DMS153 (cell line): Measurements from ENCODE around the gene TRAPPC2B.

Source experiments
- DNase-seq: peaks from one replicate; lab custom pipeline; 2025; lab: John Stamatoyannopoulos, UW

TRAPPC2B gene

DNA sequence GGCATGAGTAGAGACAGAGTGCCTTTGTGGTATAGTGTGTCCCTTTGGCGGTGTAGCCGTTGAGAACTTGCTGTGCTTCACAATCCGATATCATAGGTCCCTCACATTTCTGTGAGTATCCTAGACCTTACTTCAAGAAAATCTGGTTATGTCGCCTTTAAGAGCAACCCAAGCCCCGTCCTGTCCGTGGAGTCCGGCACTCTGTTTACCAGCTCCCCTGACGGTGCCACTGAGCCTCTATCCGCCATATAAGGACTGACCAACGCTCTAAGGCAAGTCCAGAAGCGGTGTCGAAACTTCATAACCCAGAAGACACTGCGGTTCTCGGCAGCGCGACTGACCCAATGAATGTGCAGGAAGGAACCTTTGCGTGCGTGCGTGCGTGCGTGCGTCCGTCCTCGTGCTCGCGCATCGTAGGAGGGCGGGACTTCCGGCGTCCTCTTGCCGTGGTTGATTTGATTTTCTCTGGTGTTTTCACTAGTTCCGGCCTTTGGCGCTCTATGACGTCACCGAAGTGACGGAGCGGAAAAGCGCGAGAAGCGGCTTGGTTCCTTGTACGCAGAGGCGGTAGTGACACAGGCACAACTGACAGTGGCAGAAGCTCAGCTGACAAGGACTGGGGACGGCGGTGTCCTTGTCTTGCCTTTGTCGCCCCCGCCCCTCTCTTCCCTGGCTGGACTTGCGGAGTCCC lies at the start of gene TRAPPC2B, which contains the start of gene ZNF547:
TRAPPC2B (plus strand) TSS at position 555 of the 691 bp plus-strand sequence. CDS start 1,283 bp downstream, outside the sequence.
ZNF547 (plus strand) TSS at position 555 of the 691 bp plus-strand sequence. CDS start 5,005 bp downstream, outside the sequence.
- DNase-seq = peak; percentile 95

DNA sequence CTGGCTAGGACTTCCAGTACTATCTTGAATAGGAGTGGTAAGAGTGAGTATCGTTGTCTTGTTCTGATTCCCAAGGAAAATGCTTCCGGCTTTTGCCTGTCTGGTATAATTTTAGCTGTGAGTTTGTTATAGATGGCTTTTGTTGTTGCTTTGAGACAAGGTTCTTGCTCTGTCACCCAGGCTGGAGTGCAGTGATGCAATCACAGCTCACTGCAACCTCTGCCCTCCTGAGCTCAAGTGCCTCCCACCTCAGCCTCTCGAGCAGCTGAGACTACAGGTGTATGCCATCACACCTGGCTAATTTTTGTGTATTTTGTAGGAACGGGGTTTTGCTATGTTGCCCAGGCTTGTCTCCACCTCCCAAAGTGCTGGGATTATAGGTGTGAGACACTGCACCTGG lies 49.2 kb upstream of the TRAPPC2B start:
- peak; percentile 3 for DNase-seq

DNA sequence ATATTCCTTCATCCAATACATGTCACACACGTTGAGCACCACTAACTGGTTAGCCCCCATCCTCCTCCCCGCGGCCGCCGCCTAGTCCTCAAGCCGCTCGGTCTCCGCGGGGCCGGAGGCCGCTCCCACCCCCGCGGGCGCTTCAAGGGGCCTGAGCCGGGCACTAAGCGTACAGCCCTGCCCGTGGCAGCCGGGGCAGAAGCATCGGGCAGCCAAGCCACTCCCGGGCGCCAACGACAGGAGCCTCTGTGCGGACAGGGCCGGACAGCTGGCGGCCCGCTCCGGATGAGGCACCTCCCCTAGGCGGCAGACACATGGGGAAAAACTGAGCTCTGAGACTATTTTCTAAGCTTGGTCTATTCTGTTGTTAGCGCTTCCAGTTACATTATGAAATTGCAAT lies 45.8 kb upstream of the TRAPPC2B start:
- DNase-seq = no peak

DNA sequence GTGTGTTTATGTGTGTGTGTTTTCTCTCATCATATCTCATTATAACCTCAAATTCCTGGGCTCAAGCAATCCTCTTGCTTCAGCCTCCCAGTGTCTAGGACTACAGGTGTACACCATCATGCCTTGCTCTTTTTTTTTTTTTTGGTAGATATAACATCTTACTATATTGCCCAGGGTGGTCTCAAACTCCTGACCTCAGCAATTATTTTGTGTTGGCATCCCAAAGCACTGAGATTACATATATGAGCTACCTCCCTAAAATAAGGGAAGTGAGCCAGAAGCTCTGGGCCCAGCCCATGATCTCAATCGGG lies 43.5 kb upstream of the TRAPPC2B start:
- DNase-seq = no peak

DNA sequence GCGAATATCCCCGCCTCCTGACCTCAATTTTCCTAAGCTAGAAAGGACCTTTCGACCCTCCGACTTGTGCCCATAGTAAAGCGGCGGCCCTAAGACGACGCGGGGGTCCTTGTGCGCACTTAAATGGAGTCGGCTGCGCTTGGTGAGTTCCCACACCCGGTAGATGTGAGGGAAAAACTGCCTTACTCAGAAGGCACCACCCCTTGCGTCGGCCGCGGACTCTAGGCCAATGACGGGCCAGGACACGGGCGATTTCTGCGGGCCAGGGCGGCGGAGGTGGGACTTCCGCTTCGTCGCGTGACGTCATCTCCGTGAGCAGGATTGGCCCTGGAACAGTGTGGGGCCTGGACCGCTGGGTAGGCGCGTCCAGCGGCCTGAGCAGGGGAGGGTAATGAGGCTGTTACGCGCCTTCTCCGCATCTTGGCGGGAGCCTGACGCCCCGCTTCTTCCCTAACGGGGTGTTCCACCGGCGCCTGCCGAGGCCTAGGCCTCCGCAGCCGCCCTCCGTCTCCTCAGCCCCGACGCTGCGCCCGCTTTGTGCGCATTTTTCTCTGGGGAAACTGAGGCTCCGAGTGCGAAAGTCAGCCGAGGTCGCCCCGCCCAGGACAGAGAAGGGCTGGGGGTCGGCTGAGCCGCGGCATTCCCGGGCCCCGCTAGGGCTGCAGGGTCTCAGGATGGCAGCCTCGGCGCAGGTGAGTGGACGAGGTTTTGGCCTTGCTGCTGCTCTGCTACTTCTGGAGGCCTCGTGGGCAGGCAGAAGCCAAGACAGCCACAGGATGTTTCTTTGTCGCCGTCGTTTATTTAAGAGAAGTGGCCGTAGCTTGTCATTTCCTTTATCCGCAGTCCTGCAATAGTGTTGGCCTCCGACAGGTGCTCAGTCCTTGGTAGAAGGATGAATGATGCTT lies 42.9 kb upstream of the TRAPPC2B start, which contains the start of gene ZNF543:
ZNF543 (plus strand) TSS at position 293 of the 905 bp plus-strand sequence; CDS start at position 675, 382 bp downstream.
- peak; percentile 89 for DNase-seq

DNA sequence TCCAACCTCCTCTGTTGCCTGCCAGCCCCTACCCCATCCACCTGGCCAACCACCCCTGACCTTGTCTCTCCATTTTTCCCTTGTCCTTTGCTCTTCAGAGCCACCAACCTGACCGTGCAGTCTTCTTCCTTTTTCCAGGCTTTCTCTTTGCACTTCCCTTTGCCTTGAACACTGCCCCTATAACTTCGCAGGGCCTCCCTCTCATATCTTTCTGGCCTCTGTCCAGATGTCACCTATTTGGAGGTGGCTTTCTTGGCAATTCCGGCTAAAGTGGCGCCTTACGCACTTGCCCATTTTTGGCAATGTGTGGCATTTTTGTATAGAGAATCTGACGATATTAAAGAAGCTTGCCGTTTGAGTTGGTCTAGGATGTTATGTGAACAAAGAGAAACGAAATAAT lies 42.2 kb upstream of the TRAPPC2B start:
- DNase-seq = no peak

DNA sequence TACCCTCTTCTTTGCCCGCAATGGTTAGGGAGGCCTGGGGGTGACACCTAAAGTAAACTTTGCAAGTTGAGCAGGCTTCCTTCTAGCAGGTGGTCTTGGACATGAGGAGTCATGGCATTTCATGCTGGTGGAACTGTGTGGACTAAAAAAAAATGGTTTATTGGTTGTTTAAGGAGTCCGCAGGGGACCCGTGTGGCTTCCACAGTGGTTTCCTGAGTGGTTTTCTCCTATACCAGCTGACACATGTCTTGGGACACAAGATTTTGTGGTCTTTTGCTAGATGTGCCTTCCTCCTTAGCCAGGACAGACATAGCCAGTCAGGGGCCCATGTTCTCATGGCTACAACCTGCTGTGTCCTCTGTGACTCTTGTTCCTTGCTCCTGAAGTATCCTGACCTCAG lies 41.6 kb upstream of the TRAPPC2B start:
- DNase-seq = no peak

DNA sequence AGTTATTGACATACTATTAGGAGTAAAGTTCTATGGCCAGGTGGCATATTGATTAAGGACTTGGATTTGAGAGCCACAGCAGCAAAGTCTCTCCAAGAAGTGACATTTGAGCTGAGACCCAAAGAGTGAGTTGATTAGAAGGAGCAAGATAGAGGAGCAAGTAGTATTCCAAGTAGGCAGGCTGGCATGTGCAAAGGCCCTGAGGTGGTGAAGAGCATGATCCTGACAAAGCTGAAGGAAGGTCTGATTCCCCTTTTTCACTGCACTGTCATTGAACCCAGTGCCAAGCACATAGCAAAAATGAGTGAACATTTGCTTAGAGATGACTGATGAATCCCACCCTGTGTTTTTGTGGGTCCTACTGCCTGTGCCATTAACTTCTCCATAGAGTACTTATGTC lies 38.4 kb upstream of the TRAPPC2B start:
- DNase-seq = no peak

DNA sequence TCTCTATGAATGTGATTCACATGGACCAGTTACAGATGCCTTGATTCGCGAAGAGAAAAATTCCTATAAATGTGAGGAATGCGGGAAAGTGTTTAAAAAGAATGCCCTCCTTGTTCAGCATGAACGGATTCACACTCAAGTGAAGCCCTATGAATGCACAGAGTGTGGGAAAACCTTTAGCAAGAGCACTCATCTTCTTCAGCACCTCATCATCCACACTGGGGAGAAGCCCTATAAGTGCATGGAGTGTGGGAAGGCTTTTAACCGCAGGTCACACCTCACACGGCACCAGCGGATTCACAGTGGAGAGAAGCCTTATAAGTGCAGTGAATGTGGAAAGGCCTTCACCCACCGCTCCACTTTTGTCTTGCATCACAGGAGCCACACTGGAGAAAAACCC lies 35.4 kb upstream of the TRAPPC2B start:
- no peak for DNase-seq

DNA sequence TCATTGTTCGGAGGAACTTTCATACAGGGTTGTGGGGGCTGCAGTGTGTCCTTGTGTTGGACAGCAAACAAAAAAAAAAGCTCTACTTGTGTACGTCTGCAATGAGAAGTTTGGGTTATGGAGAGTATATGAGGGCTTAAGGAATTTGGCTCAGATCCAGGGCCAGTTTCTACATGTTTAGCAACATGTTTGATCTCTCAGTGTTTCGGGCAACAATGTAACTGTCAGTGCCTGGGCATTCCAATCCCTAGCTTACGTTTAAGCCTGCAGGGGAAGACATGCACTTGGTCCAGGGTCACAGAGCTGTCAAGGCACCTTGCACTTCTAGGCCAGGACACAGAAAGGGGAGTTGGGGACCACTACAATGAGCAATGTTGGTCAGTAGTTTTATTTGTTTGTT lies 29.2 kb upstream of the TRAPPC2B start:
- no peak for DNase-seq

DNA sequence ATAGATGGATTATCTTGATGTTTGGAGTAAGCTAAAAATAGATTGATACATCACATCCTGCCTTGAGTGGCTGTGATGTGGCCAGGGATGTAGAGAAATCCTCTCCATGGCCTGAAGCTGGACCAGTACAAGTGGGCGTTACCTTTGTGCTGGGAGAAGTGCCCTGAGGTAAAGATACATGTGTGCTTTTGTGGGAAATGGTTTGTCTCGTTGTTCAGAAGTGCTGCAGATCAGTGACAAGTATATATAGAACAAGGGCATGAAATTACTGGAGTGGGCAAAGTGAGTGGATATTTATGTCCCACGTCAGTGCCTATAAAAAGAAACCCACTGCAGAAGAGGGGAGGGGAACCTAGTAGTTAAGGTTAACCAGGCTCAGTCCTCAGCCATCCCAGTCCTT lies 24.5 kb upstream of the TRAPPC2B start:
- no peak for DNase-seq

DNA sequence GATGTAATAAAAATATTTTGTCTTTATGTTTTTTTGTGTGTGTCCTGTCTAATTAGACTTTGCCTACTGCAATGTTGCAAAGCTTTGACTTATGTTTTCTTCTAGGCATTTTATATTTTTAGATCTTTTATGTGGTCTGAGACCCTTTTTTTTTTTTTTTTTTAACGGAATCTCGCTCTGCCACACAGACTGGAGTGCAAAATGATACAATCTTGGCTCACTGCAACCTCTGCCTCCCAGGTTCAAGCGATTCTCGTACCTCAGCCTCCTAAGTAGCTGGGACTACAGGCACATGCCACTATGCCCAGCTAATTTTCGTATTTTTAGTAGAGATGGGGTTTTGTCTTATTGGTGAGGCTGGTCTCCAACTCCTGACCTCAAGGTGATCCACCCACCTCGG lies 20.8 kb upstream of the TRAPPC2B start:
- DNase-seq = no peak

DNA sequence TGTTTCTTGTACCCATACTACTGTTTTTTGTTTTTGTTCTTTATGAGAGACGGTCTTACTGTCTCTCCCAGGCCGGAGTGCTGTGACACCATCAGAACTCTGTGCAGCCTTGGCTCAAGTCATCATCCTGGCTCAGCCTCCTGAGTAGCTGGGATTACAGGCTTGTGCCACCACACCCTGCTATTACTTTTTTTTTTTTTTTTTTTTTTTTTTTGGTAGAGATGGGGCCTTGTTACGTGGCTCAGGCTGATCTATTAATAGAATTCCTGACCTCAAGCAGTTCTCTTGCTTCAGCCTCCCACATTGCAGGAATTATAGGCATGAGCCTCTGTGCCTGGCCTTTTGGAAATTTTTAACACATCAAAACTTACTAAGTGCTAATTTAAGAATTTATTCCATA lies 15.2 kb upstream of the TRAPPC2B start:
- no peak for DNase-seq

DNA sequence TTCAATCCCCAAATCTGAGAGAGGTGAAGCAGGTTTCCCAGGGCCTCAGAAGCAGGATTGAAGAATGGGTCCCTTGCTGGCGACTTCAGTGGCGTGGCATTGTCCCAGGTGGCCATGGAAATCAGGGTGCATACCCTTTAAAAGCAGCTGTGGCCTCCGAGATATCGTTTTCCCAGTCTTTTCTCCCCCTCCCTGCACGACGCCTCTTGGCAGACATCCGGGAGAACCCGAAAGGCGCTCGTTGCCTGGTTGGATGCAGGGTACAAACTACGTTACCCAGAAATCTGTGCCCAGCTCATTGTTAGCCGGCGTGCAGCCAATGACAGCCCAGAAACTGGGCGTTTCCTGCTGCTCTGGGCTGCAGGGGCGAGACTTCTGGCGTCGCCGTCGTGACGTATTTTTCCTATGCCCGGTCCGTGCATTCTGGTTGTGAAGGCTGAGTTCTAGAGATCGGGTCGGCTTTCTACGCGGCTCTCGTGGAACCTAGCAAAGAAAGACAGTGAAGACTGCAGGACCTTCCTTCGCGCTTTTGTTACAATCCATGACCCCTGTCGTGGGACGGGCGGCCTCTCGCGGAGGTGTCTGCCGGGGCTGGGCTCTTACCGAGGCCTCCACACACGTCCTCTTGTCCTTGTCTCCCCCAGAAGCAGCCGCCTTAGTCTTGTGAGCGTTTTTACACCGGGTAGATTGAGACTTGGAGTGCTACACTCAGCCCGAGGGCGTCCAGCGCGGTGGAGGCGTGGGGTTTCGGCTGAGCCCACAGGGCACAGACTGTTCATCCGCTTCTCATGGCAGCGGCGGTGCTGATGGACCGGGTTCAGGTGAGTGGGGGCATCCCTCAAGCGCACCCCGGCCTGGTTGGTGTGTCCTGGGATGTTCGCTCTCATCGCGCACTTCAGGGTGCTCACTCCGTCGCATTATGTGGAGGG lies 12.2 kb upstream of the TRAPPC2B start, which contains the start of gene ZNF304:
ZNF304 (plus strand) TSS at position 395 of the 929 bp plus-strand sequence; CDS start at position 789, 394 bp downstream.
- peak; percentile 64 for DNase-seq

DNA sequence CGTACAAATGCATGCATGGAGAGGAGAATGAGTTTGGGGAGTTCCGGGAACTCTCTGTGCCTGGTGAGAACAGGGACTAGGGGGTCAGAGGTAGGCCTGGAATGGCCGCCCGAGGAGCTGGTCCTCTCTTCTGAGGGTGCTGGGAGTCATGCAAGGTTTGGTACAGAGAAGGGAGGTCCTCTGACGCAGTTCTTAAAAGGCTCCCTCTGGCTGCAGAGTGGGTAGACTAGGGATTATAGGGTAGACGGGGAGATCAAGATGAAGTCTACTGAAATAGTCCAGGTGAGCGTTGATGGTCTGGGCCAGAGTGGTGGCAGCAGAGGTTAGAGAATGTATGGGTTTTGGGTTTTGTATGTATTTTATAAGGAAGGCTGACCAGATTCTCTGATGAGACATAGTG lies 11.5 kb upstream of the TRAPPC2B start:
- no peak for DNase-seq

DNA sequence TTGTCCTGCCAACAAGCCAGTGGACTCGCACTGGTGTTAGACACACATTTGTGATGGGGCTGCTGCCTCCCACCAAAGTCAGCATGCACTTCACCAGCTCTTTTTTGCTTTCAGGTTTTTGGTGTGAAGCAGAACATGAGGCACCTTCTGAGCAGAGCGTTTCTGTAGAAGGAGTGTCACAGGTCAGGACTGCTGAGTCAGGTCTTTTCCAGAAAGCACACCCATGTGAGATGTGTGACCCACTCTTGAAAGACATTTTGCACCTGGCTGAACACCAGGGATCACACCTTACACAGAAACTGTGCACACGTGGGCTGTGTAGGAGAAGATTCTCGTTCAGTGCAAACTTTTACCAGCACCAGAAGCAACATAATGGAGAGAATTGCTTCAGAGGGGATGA lies 7.4 kb upstream of the TRAPPC2B start:
- DNase-seq = no peak

DNA sequence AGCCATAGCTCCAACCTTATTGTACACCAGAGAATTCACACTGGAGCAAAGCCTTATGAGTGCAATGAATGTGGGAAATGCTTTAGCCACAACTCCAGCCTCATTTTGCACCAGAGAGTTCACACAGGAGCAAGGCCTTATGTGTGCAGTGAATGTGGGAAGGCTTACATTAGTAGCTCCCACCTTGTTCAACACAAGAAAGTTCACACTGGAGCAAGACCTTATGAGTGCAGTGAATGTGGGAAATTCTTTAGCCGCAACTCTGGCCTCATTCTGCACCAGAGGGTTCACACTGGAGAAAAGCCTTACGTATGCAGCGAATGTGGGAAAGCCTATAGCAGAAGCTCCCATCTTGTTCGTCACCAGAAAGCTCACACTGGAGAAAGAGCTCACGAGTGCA lies 5.9 kb upstream of the TRAPPC2B start:
- DNase-seq = no peak

DNA sequence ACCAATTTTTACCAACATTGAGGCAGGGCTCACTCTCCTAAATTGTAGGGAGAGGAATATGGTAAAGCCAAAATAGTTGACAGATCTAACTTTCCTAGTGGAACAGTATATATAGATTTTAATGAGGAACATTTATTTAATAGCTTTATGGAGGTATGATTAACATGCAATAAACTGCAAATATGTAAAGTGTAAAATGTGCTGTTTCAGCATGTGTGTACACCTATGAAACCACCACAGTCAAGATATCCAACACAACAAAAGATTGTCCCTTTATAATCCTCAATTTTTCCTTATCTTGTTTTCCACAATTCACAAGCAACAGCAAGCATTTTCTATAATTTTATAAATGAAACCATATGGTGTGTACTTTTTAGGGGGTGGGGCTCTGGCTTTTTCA lies 4.1 kb upstream of the TRAPPC2B start:
- DNase-seq = no peak

DNA sequence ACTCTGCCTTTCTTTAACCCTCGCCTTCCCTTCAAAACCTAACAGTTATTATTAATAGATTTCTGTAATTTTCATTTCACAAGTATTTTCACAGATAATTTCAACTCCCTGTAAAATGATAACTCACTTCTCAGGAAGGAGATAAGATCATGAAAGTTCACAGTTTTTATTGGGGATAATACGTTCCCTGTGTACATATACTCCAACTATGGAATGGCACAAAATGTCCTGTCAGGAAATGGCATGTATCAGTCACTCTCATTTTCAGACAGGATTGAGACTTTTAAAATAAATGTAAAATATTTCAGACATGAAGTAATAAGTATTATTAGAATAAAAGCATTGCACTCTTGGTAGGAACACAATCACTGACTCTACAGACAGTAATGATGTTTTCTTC lies 932 bp upstream of the TRAPPC2B start:
- DNase-seq = no peak

DNA sequence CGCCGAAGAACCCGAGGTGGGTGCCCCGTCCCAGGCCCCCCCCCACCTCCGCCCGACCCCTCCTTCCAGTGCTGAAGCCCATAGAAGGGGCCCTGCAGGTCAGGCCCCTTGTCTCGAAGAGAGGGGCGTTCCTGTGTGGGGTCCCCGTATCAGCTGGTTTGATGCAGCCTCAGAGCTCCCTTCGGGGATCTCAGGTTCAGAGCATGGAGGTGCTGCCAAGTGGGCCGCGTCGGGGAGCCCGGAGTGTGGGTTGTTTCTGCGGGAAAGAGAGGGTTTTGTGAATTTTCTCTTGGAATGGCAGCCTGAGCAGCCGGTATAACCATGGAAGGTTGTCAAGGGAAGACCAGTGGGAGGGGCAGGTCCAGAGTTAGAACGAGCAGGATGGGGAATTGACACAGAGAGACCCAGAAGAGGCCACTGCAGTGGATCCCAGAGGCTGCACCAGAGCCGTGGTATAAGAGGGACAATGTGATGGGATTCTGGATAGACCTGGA lies 384 bp downstream of the TRAPPC2B start:
- DNase-seq = no peak

DNA sequence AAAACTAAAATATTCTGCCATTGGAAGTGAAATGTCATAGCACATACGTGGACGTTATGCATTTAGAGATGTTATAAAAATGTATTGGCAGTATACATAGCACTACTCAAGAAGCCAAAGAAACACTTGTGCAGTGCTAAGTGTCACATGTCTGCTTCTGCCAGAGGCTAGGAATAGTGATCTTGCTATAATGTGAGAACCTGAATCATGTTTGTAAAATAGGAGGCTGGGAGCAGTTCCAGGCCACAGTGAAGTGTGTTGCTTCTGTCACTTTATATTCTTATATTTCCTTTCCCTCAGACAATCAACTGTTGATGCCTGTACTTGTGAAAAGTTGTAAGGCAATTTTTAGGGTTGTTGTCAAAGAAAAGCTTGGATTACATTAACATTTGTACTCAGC lies 3.4 kb downstream of the TRAPPC2B start:
- no peak for DNase-seq

DNA sequence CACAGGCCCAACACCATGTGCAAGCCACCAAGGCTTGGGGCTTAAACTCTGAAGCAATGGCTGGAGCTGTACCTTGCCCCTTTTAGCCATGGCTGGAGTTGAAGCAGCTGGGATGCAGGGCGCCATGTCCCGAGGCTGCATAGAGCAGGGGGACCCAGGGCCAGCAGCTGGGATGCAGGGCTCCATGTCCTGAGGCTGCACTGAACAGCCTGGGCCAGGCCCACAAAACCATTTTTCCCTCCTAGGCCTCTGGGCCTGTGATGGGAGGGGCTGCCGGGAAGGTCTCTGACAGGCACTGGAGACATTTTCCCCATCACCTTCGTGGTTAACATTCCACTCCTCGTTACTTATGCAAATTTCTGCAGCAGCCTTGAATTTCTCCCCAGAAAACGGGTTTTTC lies 10.8 kb downstream of the TRAPPC2B start:
- no peak for DNase-seq
